BE2C (cell line): Measurements from ENCODE around the gene NT5DC2.

Source experiments
- DNase-seq: peaks from one replicate; pipeline ENCODE4 v3.0.0-alpha.2; 2020
- H3K27me3 ChIP-seq: fragments of 250-450 bp; sonication (Bioruptor Pico); 2 replicates; pipeline ENCODE4 v1.5.1; 2020; ENCODE audit warnings: mild to moderate bottlenecking
- H3K36me3 ChIP-seq: fragments of 250-450 bp; sonication (Bioruptor Pico); 2 replicates; pipeline ENCODE4 v1.5.1; 2020; ENCODE audit warnings: mild to moderate bottlenecking
- H3K4me1 ChIP-seq: fragments of 250-450 bp; sonication (Bioruptor Pico); 2 replicates; pipeline ENCODE4 v1.5.1; 2020
- H3K4me3 ChIP-seq: 2 replicates; pipeline ENCODE4 v1.5.1; 2011; ENCODE audit warnings: low read depth, low read length
- H3K9me3 ChIP-seq: fragments of 250-450 bp; sonication (Bioruptor Pico); 2 replicates; pipeline ENCODE4 v1.5.1; 2020
- CTCF ChIP-seq: IDR thresholded peaks from 2 replicates; pipeline ENCODE4 v1.5.1; 2012; ENCODE audit warnings: mild to moderate bottlenecking, low read depth, low read length

NT5DC2 gene

GRCh38 chr3:52513281-52513680 lies 20.4 kb downstream of the NT5DC2 start:
- Histone ChIP-seq H3K4me1 (peaks cover 1% of the 10 kb centered on the region; the same call in 1 of the 2 replicates), H3K36me3 (no peaks in the 10 kb centered on the region), H3K9me3 (no peaks in the 10 kb centered on the region), H3K4me3 (no peak overlapping the region), H3K27me3 (no peaks in the 10 kb centered on the region)
- TF ChIP-seq CTCF: no peak
- DNase-seq: no peak

- H3K27me3 ChIP-seq: no peaks in the 10 kb centered on the region
- H3K4me3 ChIP-seq: no peak overlapping the region
- no peak for TF ChIP-seq CTCF
- no peaks in the 10 kb centered on the region for H3K36me3 ChIP-seq
- no peaks in the 10 kb centered on the region for H3K9me3 ChIP-seq
- no peak for DNase-seq
- H3K4me1 ChIP-seq: no peaks in the 10 kb centered on the region
These were observed 20.9 kb downstream of the NT5DC2 start for GRCh38 chr3:52512727-52513126.

GRCh38 chr3:52512105-52512504 lies 21.6 kb downstream of the NT5DC2 start:
- DNase-seq: no peak
- TF ChIP-seq CTCF: no peak
- H3K27me3 ChIP-seq: no peaks in the 10 kb centered on the region

GRCh38 chr3:52511509-52511908 lies 22.1 kb downstream of the NT5DC2 start:
- no peak for TF ChIP-seq CTCF
- Histone ChIP-seq H3K4me1 (no peaks in the 10 kb centered on the region), H3K36me3 (no peaks in the 10 kb centered on the region), H3K9me3 (no peaks in the 10 kb centered on the region), H3K4me3 (no peak overlapping the region), H3K27me3 (no peaks in the 10 kb centered on the region)
- DNase-seq: no peak

More at GRCh38 chr3:52512105-52512504, 21.6 kb downstream of the NT5DC2 start:
- no peaks in the 10 kb centered on the region for H3K4me1 ChIP-seq
- H3K36me3 ChIP-seq: no peaks in the 10 kb centered on the region
- H3K9me3 ChIP-seq: no peaks in the 10 kb centered on the region
- H3K4me3 ChIP-seq: no peak overlapping the region

- Histone ChIP-seq H3K4me1 (no peaks in the 10 kb centered on the region), H3K27me3 (no peaks in the 10 kb centered on the region), H3K4me3 (no peak overlapping the region), H3K9me3 (no peaks in the 10 kb centered on the region), H3K36me3 (no peaks in the 10 kb centered on the region)
- DNase-seq: no peak
- no peak for TF ChIP-seq CTCF
These were observed 23.8 kb downstream of the NT5DC2 start for GRCh38 chr3:52509753-52510328.

- Histone ChIP-seq H3K4me3 (no peak overlapping the region), H3K4me1 (no peaks in the 10 kb centered on the region), H3K27me3 (no peaks in the 10 kb centered on the region), H3K36me3 (no peaks in the 10 kb centered on the region), H3K9me3 (no peaks in the 10 kb centered on the region)
- no peak for TF ChIP-seq CTCF
- no peak for DNase-seq
These were observed 26.3 kb downstream of the NT5DC2 start for GRCh38 chr3:52507359-52507758.
